Caco-2 (cell line): Measurements from ENCODE around the gene AGFG1. TPM values are rescaled to one million over a fixed set of nuclear protein-coding genes. Genes with fewer than 3 reads are reported as not detected.

Experiments used
- BruUV-seq: library from RNA; stranded (reverse); fragments of 400-500 nt; replicated peaks from 2 replicates; lab custom pipeline; 2021; lab: Mats Ljungman, UMichigan
- CTCF ChIA-PET: fragments of 300-600 bp; sonication (Branson Sonifier 250); formaldehyde crosslinking; loops from one replicate; lab custom pipeline; 2022; ENCODE audit warnings: antibody characterized with exemption; lab: Charles Lee
- POLR2A ChIA-PET: fragments of 300-600 bp; sonication (Branson Sonifier 250); formaldehyde crosslinking; loops from one replicate; lab custom pipeline; 2022; ENCODE audit warnings: antibody characterized with exemption; lab: Charles Lee
- DNase-seq, 2 experiments: peaks; one replicate each; pipeline versions ENCODE4 v3.0.0 to v3.0.0-alpha.2; 2020 to 2022
- H3K27me3 ChIP-seq: replicated peaks from 2 replicates; pipeline ENCODE4 v1.6.0; 2011; ENCODE audit warnings: low read length; ENCODE audit not compliant: control insufficient read depth, insufficient read depth
- H3K36me3 ChIP-seq: 2 replicates; pipeline ENCODE4 v1.5.1; 2011; ENCODE audit warnings: low read length; ENCODE audit not compliant: control insufficient read depth, insufficient read depth
- H3K4me1 ChIP-seq: fragments of 250-450 bp; sonication (Bioruptor Pico); 2 replicates; pipeline ENCODE4 v1.5.1; 2020; ENCODE audit warnings: mild to moderate bottlenecking
- H3K4me3 ChIP-seq: 2 replicates; pipeline ENCODE4 v1.5.1; 2011; ENCODE audit warnings: low read depth, mild to moderate bottlenecking, control low read depth, low read length
- H3K9me3 ChIP-seq: fragments of 250-450 bp; sonication (Bioruptor Pico); 2 replicates; pipeline ENCODE4 v1.5.1; 2020; ENCODE audit warnings: mild to moderate bottlenecking, moderate library complexity
- H3K27ac Mint-ChIP-seq: one replicate; pipeline ENCODE4 v1.8.0; 2022; ENCODE audit warnings: mixed read lengths; ENCODE audit not compliant: unreplicated experiment
- H3K27me3 Mint-ChIP-seq: one replicate; pipeline ENCODE4 v1.8.0; 2022; ENCODE audit warnings: mixed read lengths; ENCODE audit not compliant: insufficient read depth, unreplicated experiment
- H3K36me3 Mint-ChIP-seq: one replicate; pipeline ENCODE4 v1.8.0; 2022; ENCODE audit warnings: mild to moderate bottlenecking, mixed read lengths; ENCODE audit not compliant: insufficient read depth, unreplicated experiment
- H3K4me1 Mint-ChIP-seq: one replicate; pipeline ENCODE4 v1.8.0; 2022; ENCODE audit warnings: low read depth, mixed read lengths; ENCODE audit not compliant: unreplicated experiment
- H3K4me3 Mint-ChIP-seq: one replicate; pipeline ENCODE4 v1.8.0; 2022; ENCODE audit warnings: mild to moderate bottlenecking, moderate library complexity, mixed read lengths; ENCODE audit not compliant: unreplicated experiment
- H3K9me3 Mint-ChIP-seq: one replicate; pipeline ENCODE4 v1.8.0; 2022; ENCODE audit warnings: mixed read lengths; ENCODE audit not compliant: unreplicated experiment
- CTCF ChIP-seq, 2 experiments: fragments of 200-600 bp in 1 of 2; IDR thresholded peaks; 1 replicate in 1 of 2; 2 replicates in 1 of 2; pipeline versions ENCODE4 v1.5.1 to v1.8.0; 2011 to 2022; ENCODE audit warnings: antibody characterized with exemption in 1 of 2, control low read depth in 1 of 2, inconsistent platforms in 1 of 2, low read depth in 1 of 2, low read length in 1 of 2, mild to moderate bottlenecking in 1 of 2, moderate library complexity in 1 of 2; ENCODE audit not compliant: insufficient read depth in 1 of 2, severe bottlenecking in 1 of 2, unreplicated experiment in 1 of 2
- intact Hi-C: fragments of 100-400 bp; cut with micrococcal nuclease; formaldehyde crosslinking; loops from one replicate; pipeline ENCODE4 v1.10.0; 2022; ENCODE audit not compliant: unreplicated experiment
- total RNA-seq: library from RNA; stranded (reverse); gene quantifications from 2 replicates; pipeline ENCODE4 v1.2.3, GENCODE V29; 2022

Gene AGFG1
- total RNA-seq, 1 experiment from 2014 or later: 73.1 TPM

GRCh38 chr2:227527351-227527750 lies 55.4 kb downstream of the AGFG1 start:
- H3K27ac Mint-ChIP-seq: no peak overlapping the region
- Histone ChIP-seq H3K4me1 (no peaks in the 10 kb centered on the region), H3K9me3 (no peaks in the 10 kb centered on the region), H3K4me3 (no peak overlapping the region), H3K36me3 (no peaks in the 10 kb centered on the region), H3K27me3 (no peaks in the 10 kb centered on the region)
- BruUV-seq: no TSS peak
- no peak for DNase-seq
- no peaks in the 10 kb centered on the region for H3K27me3 Mint-ChIP-seq
- H3K4me3 Mint-ChIP-seq: no peak overlapping the region
- no peaks in the 10 kb centered on the region for H3K9me3 Mint-ChIP-seq
- ChIA-PET POLR2A (no interaction called here), CTCF (no interaction called here)
- intact Hi-C loops: no loop called here
- no peak for TF ChIP-seq CTCF (IDR thresholded peaks at IDR 0.05; ENCODE audit: insufficient read depth in 1 of 2, low read depth in 1 of 2, low read length in 1 of 2, severe bottlenecking in 1 of 2, unreplicated experiment in 1 of 2)
- H3K4me1 Mint-ChIP-seq: no peaks in the 10 kb centered on the region
- peaks cover 26% of the 10 kb centered on the region for H3K36me3 Mint-ChIP-seq

- Histone ChIP-seq H3K4me1 (no peaks in the 10 kb centered on the region), H3K27me3 (no peaks in the 10 kb centered on the region), H3K36me3 (no peaks in the 10 kb centered on the region), H3K4me3 (no peak overlapping the region), H3K9me3 (no peaks in the 10 kb centered on the region)
- no peak for DNase-seq
- Mint-ChIP-seq H3K4me3 (no peak overlapping the region), H3K4me1 (no peaks in the 10 kb centered on the region), H3K36me3 (peaks cover 36% of the 10 kb centered on the region), H3K9me3 (no peaks in the 10 kb centered on the region), H3K27me3 (no peaks in the 10 kb centered on the region), H3K27ac (no peak overlapping the region)
- POLR2A ChIA-PET: no interaction called here
- no TSS peak for BruUV-seq
- CTCF ChIA-PET: no interaction called here
- intact Hi-C loops: no loop called here
- TF ChIP-seq CTCF (IDR thresholded peaks at IDR 0.05; ENCODE audit: insufficient read depth in 1 of 2, low read depth in 1 of 2, low read length in 1 of 2, severe bottlenecking in 1 of 2, unreplicated experiment in 1 of 2): no peak
Observed at GRCh38 chr2:227528803-227529202, 56.8 kb downstream of the AGFG1 start.

- ChIA-PET POLR2A (no interaction called here), CTCF (no interaction called here)
- no peak overlapping the region for H3K27ac Mint-ChIP-seq
- no peak for DNase-seq
- H3K4me1 Mint-ChIP-seq: no peaks in the 10 kb centered on the region
- peaks cover 28% of the 10 kb centered on the region for H3K36me3 Mint-ChIP-seq
- H3K4me3 Mint-ChIP-seq: no peak overlapping the region
- H3K9me3 Mint-ChIP-seq: no peaks in the 10 kb centered on the region
- no peaks in the 10 kb centered on the region for H3K9me3 ChIP-seq
- intact Hi-C loops: no loop called here
- no peak for TF ChIP-seq CTCF (IDR thresholded peaks at IDR 0.05; ENCODE audit: insufficient read depth in 1 of 2, low read depth in 1 of 2, low read length in 1 of 2, severe bottlenecking in 1 of 2, unreplicated experiment in 1 of 2)
- H3K36me3 ChIP-seq: no peaks in the 10 kb centered on the region
- no peak overlapping the region for H3K4me3 ChIP-seq
- BruUV-seq: no TSS peak
- H3K27me3 Mint-ChIP-seq: no peaks in the 10 kb centered on the region
- no peaks in the 10 kb centered on the region for H3K4me1 ChIP-seq
- H3K27me3 ChIP-seq: no peaks in the 10 kb centered on the region
Observed at GRCh38 chr2:227529871-227530270, 57.9 kb downstream of the AGFG1 start.
